HepG2 (cell line): ENCODE data around the gene MAP2K7. TPM values are rescaled to one million over a fixed set of nuclear protein-coding genes. Genes with fewer than 3 reads are reported as not detected.

ENCODE experiments used
- ATAC-seq: fragments of 200-7000 bp; cut with Tn5 transposase; 3 replicates; pipeline ENCODE4 v1.9.1; 2020; ENCODE audit warnings: mild to moderate bottlenecking, moderate library complexity
- BruUV-seq: library from RNA; stranded (reverse); fragments of 400-500 nt; replicated peaks from 2 replicates; lab custom pipeline; 2021; lab: Mats Ljungman, UMichigan
- CTCF ChIA-PET: fragments of 300-600 bp; formaldehyde crosslinking; extraction: SDS; loops from one replicate; lab custom pipeline; 2021; ENCODE audit warnings: low total read pairs, inconsistent platforms, low intra/inter-chr PET ratio; lab: Yijun Ruan, JAX
- POLR2A ChIA-PET: fragments of 350-600 bp; sonication (Branson Sonifier 250); formaldehyde crosslinking; loops from one replicate; lab custom pipeline; 2020; ENCODE audit warnings: antibody characterized with exemption, inconsistent platforms; lab: Yijun Ruan, JAX
- DNase-seq: peaks from one replicate; pipeline ENCODE4 v3.0.0-alpha.2; 2015; ENCODE audit warnings: low spot score
- FAIRE-seq: peaks from 3 replicates; lab custom pipeline; 2011; peaks lifted over from hg19 to GRCh38; lab: Jason Lieb, UNC
- H2AFZ ChIP-seq: one replicate; pipeline ENCODE4 v1.6.1; 2011; ENCODE audit warnings: low read length, inconsistent platforms
- H3K27ac ChIP-seq: fragments of 300-600 bp; 3 replicates; pipeline ENCODE4 v1.8.0; 2011; ENCODE audit warnings: mixed run types, mild to moderate bottlenecking, mixed read lengths, low read length, inconsistent platforms; ENCODE audit not compliant: insufficient read depth; ENCODE audit errors: extremely low read length
- H3K27me3 ChIP-seq, 2 experiments: fragments of 200-600 bp in 1 of 2; 2 replicates in 1 of 2; 3 replicates in 1 of 2; pipeline versions ENCODE4 v1.6.0 to v1.8.0; 2011; ENCODE audit warnings: low read length in 2 of 2, mild to moderate bottlenecking in 2 of 2, moderate library complexity in 2 of 2, inconsistent platforms in 1 of 2; ENCODE audit not compliant: insufficient read depth in 2 of 2, control insufficient read depth in 1 of 2
- H3K36me3 ChIP-seq, 2 experiments: fragments of 200-600 bp in 1 of 2; replicated peaks in 1 of 2; 2 replicates in 1 of 2; 3 replicates in 1 of 2; pipeline versions ENCODE4 v1.5.1 to v1.8.0; 2011; ENCODE audit warnings: low read length in 2 of 2, inconsistent platforms in 1 of 2; ENCODE audit not compliant: insufficient read depth in 2 of 2, control insufficient read depth in 1 of 2
- H3K4me1 ChIP-seq: 2 replicates; pipeline ENCODE4 v1.5.1; 2012; ENCODE audit warnings: low read length, inconsistent platforms; ENCODE audit not compliant: insufficient read depth
- H3K4me2 ChIP-seq: 2 replicates; pipeline ENCODE4 v1.6.0; 2011; ENCODE audit warnings: low read depth, low read length, inconsistent platforms
- H3K4me3 ChIP-seq, 3 experiments: fragments of 200-600 bp in 1 of 3; sonication (generic), shearing (Covaris generic) in 1 of 3; replicated peaks in 1 of 3; 2 replicates each; pipeline ENCODE4 v1.5.1; 2011 to 2016; ENCODE audit warnings: low read length in 3 of 3, inconsistent platforms in 2 of 3, low read depth in 2 of 3, mild to moderate bottlenecking in 2 of 3, control low read depth in 1 of 3, mixed read lengths in 1 of 3; ENCODE audit not compliant: insufficient read depth in 1 of 3
- H3K79me2 ChIP-seq: one replicate; pipeline ENCODE4 v1.6.1; 2011; ENCODE audit warnings: low read length, inconsistent platforms; ENCODE audit not compliant: insufficient read depth
- H3K9ac ChIP-seq: 2 replicates; pipeline ENCODE4 v1.6.0; 2011; ENCODE audit warnings: mild to moderate bottlenecking, low read depth, low read length, inconsistent platforms; ENCODE audit not compliant: insufficient read depth
- H3K9me3 ChIP-seq: 2 replicates; pipeline ENCODE4 v1.5.1; 2012; ENCODE audit warnings: mild to moderate bottlenecking, low read length
- H4K20me1 ChIP-seq: 2 replicates; pipeline ENCODE4 v1.6.0; 2011; ENCODE audit warnings: inconsistent platforms, mild to moderate bottlenecking, low read length, moderate library complexity; ENCODE audit not compliant: insufficient read depth
- ATF5 ChIP-seq: sonication (generic); formaldehyde crosslinking; IDR thresholded peaks from 2 replicates; pipeline ENCODE4 v1.4.0; 2020; ENCODE audit warnings: mild to moderate bottlenecking, low read depth, missing genetic modification reagents
- MAFF ChIP-seq: IDR thresholded peaks from 2 replicates; pipeline ENCODE4 v1.6.1; 2011; ENCODE audit warnings: low read depth, low read length, improper control_type of control experiment
- MIER2 ChIP-seq: IDR thresholded peaks from 2 replicates; pipeline ENCODE4 v1.6.1; 2016; ENCODE audit warnings: missing biosample characterization, missing genetic modification reagents
- MZF1 ChIP-seq: sonication (generic); formaldehyde crosslinking; IDR thresholded peaks from 2 replicates; pipeline ENCODE4 v1.8.1; 2023; ENCODE audit warnings: mild to moderate bottlenecking, missing genetic modification reagents, borderline replicate concordance
- NPAS2 ChIP-seq: sonication (generic); formaldehyde crosslinking; IDR thresholded peaks from 2 replicates; pipeline ENCODE4 v1.8.0; 2022; ENCODE audit warnings: mild to moderate bottlenecking, missing genetic modification reagents, borderline replicate concordance
- SATB2 ChIP-seq: sonication (generic); formaldehyde crosslinking; IDR thresholded peaks from 2 replicates; pipeline ENCODE4 v1.5.0; 2020; ENCODE audit warnings: missing genetic modification reagents
- ZNF543 ChIP-seq: sonication (generic); formaldehyde crosslinking; IDR thresholded peaks from 2 replicates; pipeline ENCODE4 v1.4.0; 2020; ENCODE audit warnings: mild to moderate bottlenecking, missing genetic modification reagents
- ZNF674 ChIP-seq: sonication (generic); formaldehyde crosslinking; IDR thresholded peaks from 2 replicates; pipeline ENCODE4 v1.5.0; 2020; ENCODE audit warnings: low read depth, mild to moderate bottlenecking, missing genetic modification reagents
- ZNF879 ChIP-seq: sonication (generic); formaldehyde crosslinking; IDR thresholded peaks from 2 replicates; pipeline ENCODE4 v1.8.1; 2023; ENCODE audit warnings: missing genetic modification reagents
- WGBS: methylation state at CpG from one replicate; pipeline ENCODE4 v1.1.6; 2017; ENCODE audit warnings: low lambda C conversion rate; 5-methylcytosine and 5-hydroxymethylcytosine counted together
- in situ Hi-C: cut with HindIII; loops from 2 replicates; pipeline ENCODE4 v1.10.0; 2017; ENCODE audit warnings: low pct_unique_long_range_greater_than_20kb; ENCODE audit not compliant: extremely low pct_ligation_motif_present
- intact Hi-C: fragments of 100-400 bp; cut with micrococcal nuclease; formaldehyde crosslinking; loops from one replicate; pipeline ENCODE4 v1.10.0; 2022; ENCODE audit not compliant: unreplicated experiment
- polyA plus RNA-seq, 8 experiments: library from polyadenylated mRNA; depleted of rRNA in 3 of 8; stranded (reverse) in 7 of 8; unstranded in 1 of 8; fragments of >200 nt; fragmentation: Illumina TruSeq in 4 of 8; extraction: Trizol in 4 of 8; gene quantifications; 2 replicates each; pipeline versions ENCODE4 v1.2.1 to v1.2.3, GENCODE V29; 2011 to 2016; ENCODE audit warnings: low read depth in 4 of 8, missing spikeins in 1 of 8, mixed read lengths in 1 of 8; ENCODE audit not compliant: insufficient read depth in 1 of 8
- total RNA-seq, 5 experiments: library from RNA; depleted of rRNA; stranded (reverse); fragments of >200 nt; fragmentation: Illumina TruSeq; extraction: Trizol; gene quantifications; 2 replicates each; pipeline ENCODE4 v1.2.3, GENCODE V29; 2016; ENCODE audit warnings: low read depth in 1 of 5
- TF ChIP-seq, protein P1 (sequence below): sonication (generic); formaldehyde crosslinking; IDR thresholded peaks from 2 replicates; pipeline ENCODE4 v1.4.0; 2020; ENCODE audit warnings: missing genetic modification reagents, borderline replicate concordance
- TF ChIP-seq, protein P2 (sequence below): sonication (generic); formaldehyde crosslinking; IDR thresholded peaks from 2 replicates; pipeline ENCODE4 v1.8.1; 2023; ENCODE audit warnings: mild to moderate bottlenecking, missing genetic modification reagents, borderline replicate concordance
- TF ChIP-seq, protein P3 (sequence below): sonication (generic); formaldehyde crosslinking; IDR thresholded peaks from 2 replicates; pipeline ENCODE4 v1.4.0; 2020; ENCODE audit warnings: missing genetic modification reagents
- TF ChIP-seq, protein P4 (sequence below): sonication (generic); formaldehyde crosslinking; IDR thresholded peaks from 2 replicates; pipeline ENCODE4 v1.4.0; 2020; ENCODE audit warnings: missing genetic modification reagents, borderline replicate concordance
- TF ChIP-seq, protein P5 (sequence below): sonication (generic); formaldehyde crosslinking; IDR thresholded peaks from 2 replicates; pipeline ENCODE4 v1.4.0; 2020; ENCODE audit warnings: mild to moderate bottlenecking, missing genetic modification reagents
- TF ChIP-seq, protein P6 (sequence below): sonication (generic); formaldehyde crosslinking; IDR thresholded peaks from 2 replicates; pipeline ENCODE4 v1.4.0; 2020; ENCODE audit warnings: missing genetic modification reagents

The MAP2K7 gene
- total and polyA plus RNA-seq, 2 of the 13 experiments (the other 11 are each of a cell fraction or from before 2014, with no cell fraction given): 9.0 to 10.8 TPM

GRCh38 chr19:7947939-7948338 lies 44.3 kb downstream of the MAP2K7 start:
- H4K20me1 ChIP-seq: no peaks in the 10 kb centered on the region
- FAIRE-seq (no peak), DNase-seq (no peak), ATAC-seq (no peak)
- H3K79me2 ChIP-seq: peaks cover 4% of the 10 kb centered on the region
- no peak overlapping the region for H2AFZ ChIP-seq
- no peaks in the 10 kb centered on the region for H3K9me3 ChIP-seq
- peaks cover 0 to 3% of the 10 kb centered on the region in 2 experiments; a peak in 1 of 5 replicates for H3K27me3 ChIP-seq
- ChIA-PET CTCF (no interaction called here), POLR2A (no interaction called here)
- no peak overlapping the region for H3K4me3 ChIP-seq
- no peaks in the 10 kb centered on the region for H3K36me3 ChIP-seq
- in situ Hi-C loops: no loop called here
- intact Hi-C loops: no loop called here
- no peak overlapping the region for H3K4me2 ChIP-seq
- BruUV-seq: no TSS peak
- no peak overlapping the region for H3K27ac ChIP-seq
- 85% methylated on average over 4 of the region's 4 CpGs for WGBS
- H3K9ac ChIP-seq: no peak overlapping the region
- H3K4me1 ChIP-seq: peaks cover 27% of the 10 kb centered on the region
- TF ChIP-seq ZNF879 (CRISPR knock-in tag): no peak
- TF ChIP-seq, protein P1, sequence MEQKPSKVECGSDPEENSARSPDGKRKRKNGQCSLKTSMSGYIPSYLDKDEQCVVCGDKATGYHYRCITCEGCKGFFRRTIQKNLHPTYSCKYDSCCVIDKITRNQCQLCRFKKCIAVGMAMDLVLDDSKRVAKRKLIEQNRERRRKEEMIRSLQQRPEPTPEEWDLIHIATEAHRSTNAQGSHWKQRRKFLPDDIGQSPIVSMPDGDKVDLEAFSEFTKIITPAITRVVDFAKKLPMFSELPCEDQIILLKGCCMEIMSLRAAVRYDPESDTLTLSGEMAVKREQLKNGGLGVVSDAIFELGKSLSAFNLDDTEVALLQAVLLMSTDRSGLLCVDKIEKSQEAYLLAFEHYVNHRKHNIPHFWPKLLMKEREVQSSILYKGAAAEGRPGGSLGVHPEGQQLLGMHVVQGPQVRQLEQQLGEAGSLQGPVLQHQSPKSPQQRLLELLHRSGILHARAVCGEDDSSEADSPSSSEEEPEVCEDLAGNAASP (CRISPR knock-in tag): no peak
- TF ChIP-seq, protein P2, sequence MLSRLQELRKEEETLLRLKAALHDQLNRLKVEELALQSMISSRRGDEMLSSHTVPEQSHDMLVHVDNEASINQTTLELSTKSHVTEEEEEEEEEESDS (CRISPR knock-in tag): no peak
- TF ChIP-seq, protein P3, sequence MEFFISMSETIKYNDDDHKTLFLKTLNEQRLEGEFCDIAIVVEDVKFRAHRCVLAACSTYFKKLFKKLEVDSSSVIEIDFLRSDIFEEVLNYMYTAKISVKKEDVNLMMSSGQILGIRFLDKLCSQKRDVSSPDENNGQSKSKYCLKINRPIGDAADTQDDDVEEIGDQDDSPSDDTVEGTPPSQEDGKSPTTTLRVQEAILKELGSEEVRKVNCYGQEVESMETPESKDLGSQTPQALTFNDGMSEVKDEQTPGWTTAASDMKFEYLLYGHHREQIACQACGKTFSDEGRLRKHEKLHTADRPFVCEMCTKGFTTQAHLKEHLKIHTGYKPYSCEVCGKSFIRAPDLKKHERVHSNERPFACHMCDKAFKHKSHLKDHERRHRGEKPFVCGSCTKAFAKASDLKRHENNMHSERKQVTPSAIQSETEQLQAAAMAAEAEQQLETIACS (CRISPR knock-in tag): no peak
- no peak for TF ChIP-seq ZNF674 (CRISPR knock-in tag)
- TF ChIP-seq MIER2: no peak
- no peak for TF ChIP-seq ZNF543 (CRISPR knock-in tag)
- TF ChIP-seq, protein P4, sequence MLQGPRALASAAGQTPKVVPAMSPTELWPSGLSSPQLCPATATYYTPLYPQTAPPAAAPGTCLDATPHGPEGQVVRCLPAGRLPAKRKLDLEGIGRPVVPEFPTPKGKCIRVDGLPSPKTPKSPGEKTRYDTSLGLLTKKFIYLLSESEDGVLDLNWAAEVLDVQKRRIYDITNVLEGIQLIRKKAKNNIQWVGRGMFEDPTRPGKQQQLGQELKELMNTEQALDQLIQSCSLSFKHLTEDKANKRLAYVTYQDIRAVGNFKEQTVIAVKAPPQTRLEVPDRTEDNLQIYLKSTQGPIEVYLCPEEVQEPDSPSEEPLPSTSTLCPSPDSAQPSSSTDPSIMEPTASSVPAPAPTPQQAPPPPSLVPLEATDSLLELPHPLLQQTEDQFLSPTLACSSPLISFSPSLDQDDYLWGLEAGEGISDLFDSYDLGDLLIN (CRISPR knock-in tag): no peak
- TF ChIP-seq, protein P5, sequence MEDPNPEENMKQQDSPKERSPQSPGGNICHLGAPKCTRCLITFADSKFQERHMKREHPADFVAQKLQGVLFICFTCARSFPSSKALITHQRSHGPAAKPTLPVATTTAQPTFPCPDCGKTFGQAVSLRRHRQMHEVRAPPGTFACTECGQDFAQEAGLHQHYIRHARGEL: no peak
- TF ChIP-seq ATF5 (CRISPR knock-in tag): no peak
- no peak for TF ChIP-seq MZF1 (CRISPR knock-in tag)
- TF ChIP-seq, protein P6, sequence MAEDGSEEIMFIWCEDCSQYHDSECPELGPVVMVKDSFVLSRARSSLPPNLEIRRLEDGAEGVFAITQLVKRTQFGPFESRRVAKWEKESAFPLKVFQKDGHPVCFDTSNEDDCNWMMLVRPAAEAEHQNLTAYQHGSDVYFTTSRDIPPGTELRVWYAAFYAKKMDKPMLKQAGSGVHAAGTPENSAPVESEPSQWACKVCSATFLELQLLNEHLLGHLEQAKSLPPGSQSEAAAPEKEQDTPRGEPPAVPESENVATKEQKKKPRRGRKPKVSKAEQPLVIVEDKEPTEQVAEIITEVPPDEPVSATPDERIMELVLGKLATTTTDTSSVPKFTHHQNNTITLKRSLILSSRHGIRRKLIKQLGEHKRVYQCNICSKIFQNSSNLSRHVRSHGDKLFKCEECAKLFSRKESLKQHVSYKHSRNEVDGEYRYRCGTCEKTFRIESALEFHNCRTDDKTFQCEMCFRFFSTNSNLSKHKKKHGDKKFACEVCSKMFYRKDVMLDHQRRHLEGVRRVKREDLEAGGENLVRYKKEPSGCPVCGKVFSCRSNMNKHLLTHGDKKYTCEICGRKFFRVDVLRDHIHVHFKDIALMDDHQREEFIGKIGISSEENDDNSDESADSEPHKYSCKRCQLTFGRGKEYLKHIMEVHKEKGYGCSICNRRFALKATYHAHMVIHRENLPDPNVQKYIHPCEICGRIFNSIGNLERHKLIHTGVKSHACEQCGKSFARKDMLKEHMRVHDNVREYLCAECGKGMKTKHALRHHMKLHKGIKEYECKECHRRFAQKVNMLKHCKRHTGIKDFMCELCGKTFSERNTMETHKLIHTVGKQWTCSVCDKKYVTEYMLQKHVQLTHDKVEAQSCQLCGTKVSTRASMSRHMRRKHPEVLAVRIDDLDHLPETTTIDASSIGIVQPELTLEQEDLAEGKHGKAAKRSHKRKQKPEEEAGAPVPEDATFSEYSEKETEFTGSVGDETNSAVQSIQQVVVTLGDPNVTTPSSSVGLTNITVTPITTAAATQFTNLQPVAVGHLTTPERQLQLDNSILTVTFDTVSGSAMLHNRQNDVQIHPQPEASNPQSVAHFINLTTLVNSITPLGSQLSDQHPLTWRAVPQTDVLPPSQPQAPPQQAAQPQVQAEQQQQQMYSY (CRISPR knock-in tag): no peak
- TF ChIP-seq NPAS2 (CRISPR knock-in tag): no peak
- no peak for TF ChIP-seq MAFF
- no peak for TF ChIP-seq SATB2 (CRISPR knock-in tag)
